Keratinocyte (primary cell): Measurements from ENCODE around the gene ATXN10. TPM values are rescaled to one million over a fixed set of nuclear protein-coding genes. Genes with fewer than 3 reads are reported as not detected.

Experiments
- DNase-seq: peaks from one replicate; pipeline ENCODE4 v3.0.0-alpha.2; 2011; ENCODE audit warnings: low read depth, missing footprints, low spot score
- FAIRE-seq: peaks from 2 replicates; lab custom pipeline; 2011; peaks lifted over from hg19 to GRCh38; lab: Jason Lieb, UNC
- H2AFZ ChIP-seq: 2 replicates; pipeline ENCODE4 v1.6.0; 2012; ENCODE audit warnings: low read length, control low read depth, inconsistent platforms; ENCODE audit not compliant: control insufficient read depth
- H3K27ac ChIP-seq: 2 replicates; pipeline ENCODE4 v1.5.1; 2011; ENCODE audit warnings: low read length; ENCODE audit not compliant: control insufficient read depth, insufficient read depth
- H3K27me3 ChIP-seq: 3 replicates; pipeline ENCODE4 v1.6.0; 2011; ENCODE audit warnings: low read length; ENCODE audit not compliant: control insufficient read depth, insufficient read depth; ENCODE audit errors: extremely low read depth
- H3K36me3 ChIP-seq, 2 experiments: 2 replicates in 1 of 2; 3 replicates in 1 of 2; pipeline ENCODE4 v1.5.1; 2011; ENCODE audit warnings: low read length in 2 of 2, mild to moderate bottlenecking in 1 of 2; ENCODE audit not compliant: control insufficient read depth in 2 of 2, insufficient read depth in 2 of 2; ENCODE audit errors: extremely low read depth in 1 of 2
- H3K4me1 ChIP-seq: 3 replicates; pipeline ENCODE4 v1.5.1; 2011; ENCODE audit warnings: low read length; ENCODE audit not compliant: control insufficient read depth, insufficient read depth; ENCODE audit errors: extremely low read depth
- H3K4me2 ChIP-seq: 3 replicates; pipeline ENCODE4 v1.6.0; 2011; ENCODE audit warnings: low read depth, low read length; ENCODE audit not compliant: control insufficient read depth, insufficient read depth; ENCODE audit errors: extremely low read depth
- H3K4me3 ChIP-seq, 3 experiments: fragments of 200-600 bp in 1 of 3; sonication (generic) in 1 of 3; 2 replicates in 2 of 3; 3 replicates in 1 of 3; pipeline ENCODE4 v1.5.1; 2011 to 2016; ENCODE audit warnings: low read length in 3 of 3, mild to moderate bottlenecking in 3 of 3, control low read depth in 2 of 3, inconsistent platforms in 1 of 3, low read depth in 1 of 3, mixed read lengths in 1 of 3, mixed run types in 1 of 3, moderate library complexity in 1 of 3; ENCODE audit not compliant: control insufficient read depth in 2 of 3, insufficient read depth in 2 of 3; ENCODE audit errors: extremely low read depth in 1 of 3
- H3K79me2 ChIP-seq: 2 replicates; pipeline ENCODE4 v1.6.0; 2012; ENCODE audit warnings: low read length; ENCODE audit not compliant: control insufficient read depth, insufficient read depth
- H3K9ac ChIP-seq: 3 replicates; pipeline ENCODE4 v1.6.0; 2011; ENCODE audit warnings: low read length; ENCODE audit not compliant: control insufficient read depth, insufficient read depth; ENCODE audit errors: extremely low read depth
- H3K9me1 ChIP-seq: 3 replicates; pipeline ENCODE4 v1.6.0; 2011; ENCODE audit warnings: low read length; ENCODE audit not compliant: control insufficient read depth, insufficient read depth; ENCODE audit errors: extremely low read depth
- H3K9me3 ChIP-seq: 2 replicates; pipeline ENCODE4 v1.5.1; 2012; ENCODE audit warnings: low read depth, low read length; ENCODE audit not compliant: control insufficient read depth
- H4K20me1 ChIP-seq: 3 replicates; pipeline ENCODE4 v1.6.0; 2011; ENCODE audit warnings: low read length; ENCODE audit not compliant: control insufficient read depth, insufficient read depth; ENCODE audit errors: extremely low read depth
- CTCF ChIP-seq, 3 experiments: IDR thresholded peaks in 1 of 3; conservative IDR thresholded peaks in 1 of 3; optimal IDR thresholded peaks in 1 of 3; 2 replicates in 2 of 3; 3 replicates in 1 of 3; pipeline versions ENCODE3 to v1.5.1; 2011; ENCODE audit warnings: low read length in 3 of 3, mild to moderate bottlenecking in 3 of 3, moderate library complexity in 2 of 3, control low read depth in 1 of 3, inconsistent platforms in 1 of 3; ENCODE audit not compliant: insufficient read depth in 2 of 3; ENCODE audit errors: extremely low read depth in 1 of 3
- EZH2 ChIP-seq: IDR thresholded peaks from one replicate; pipeline ENCODE4 v1.6.1; 2012; ENCODE audit warnings: inconsistent platforms, mild to moderate bottlenecking, low read length, moderate library complexity
- dilution Hi-C: fragments of 300-500 bp; cut with MboI; formaldehyde crosslinking; loops from one replicate; pipeline ENCODE4 v1.7.0; 2020; ENCODE audit warnings: low sequenced_read_pairs; ENCODE audit not compliant: extremely low pct_ligation_motif_present
- polyA plus RNA-seq, 5 experiments: library from polyadenylated mRNA; depleted of rRNA in 3 of 5; stranded (reverse) in 3 of 5; stranded (forward) in 1 of 5; unstranded in 1 of 5; fragments of >200 nt; gene quantifications; 1 replicate in 1 of 5; 2 replicates in 3 of 5; 3 replicates in 1 of 5; pipeline versions ENCODE4 v1.2.1 to v1.2.3, GENCODE V29; 2011 to 2012; ENCODE audit warnings: missing spikeins in 2 of 5, low read depth in 1 of 5, low replicate concordance in 1 of 5

Gene ATXN10
- polyA plus RNA-seq, 1 donor (not counting 4 experiments of a cell fraction or from before 2014, with no cell fraction given), result 276 TPM

GRCh38 chr22:45650721-45651120, 20.9 kb upstream of the ATXN10 start:
- TF ChIP-seq EZH2, result no peak
- TF ChIP-seq CTCF (optimal IDR thresholded peaks at IDR 0.05 in 1 of 3, IDR thresholded peaks at IDR 0.05 in 1 of 3, conservative IDR thresholded peaks at IDR 0.05 in 1 of 3; ENCODE audit: extremely low read depth in 1 of 3, insufficient read depth in 2 of 3, low read length in 3 of 3), result no peak
- dilution Hi-C loops, result no loop called here
- Histone ChIP-seq H3K9ac (no peak overlapping the region), H3K9me3 (no peaks in the 10 kb centered on the region), H3K79me2 (no peaks in the 10 kb centered on the region), H4K20me1 (no peaks in the 10 kb centered on the region), H3K4me3 (no peak overlapping the region), H3K36me3 (no peaks in the 10 kb centered on the region), H3K9me1 (no peaks in the 10 kb centered on the region), H3K27ac (no peak overlapping the region), H3K4me2 (no peak overlapping the region), H3K4me1 (no peaks in the 10 kb centered on the region), H3K27me3 (no peaks in the 10 kb centered on the region), H2AFZ (no peak overlapping the region)
- no peak for DNase-seq
- no peak for FAIRE-seq

- Histone ChIP-seq H3K9me1 (no peaks in the 10 kb centered on the region), H3K4me1 (no peaks in the 10 kb centered on the region), H3K9ac (no peak overlapping the region), H4K20me1 (no peaks in the 10 kb centered on the region), H3K36me3 (no peaks in the 10 kb centered on the region), H3K27ac (no peak overlapping the region), H3K9me3 (no peaks in the 10 kb centered on the region), H2AFZ (no peak overlapping the region), H3K79me2 (no peaks in the 10 kb centered on the region), H3K4me3 (no peak overlapping the region), H3K4me2 (no peak overlapping the region), H3K27me3 (no peaks in the 10 kb centered on the region)
- DNase-seq, result no peak
- TF ChIP-seq EZH2 (no peak), CTCF (optimal IDR thresholded peaks at IDR 0.05 in 1 of 3, IDR thresholded peaks at IDR 0.05 in 1 of 3, conservative IDR thresholded peaks at IDR 0.05 in 1 of 3; ENCODE audit: extremely low read depth in 1 of 3, insufficient read depth in 2 of 3, low read length in 3 of 3) (no peak)
- dilution Hi-C loops, result no loop called here
- FAIRE-seq, result no peak
These were observed 19.6 kb upstream of the ATXN10 start for GRCh38 chr22:45651931-45652528.
